Neural progenitor cell (in vitro differentiated cells): Measurements from ENCODE around the gene KDM7A.

Experiments
- EZH2 ChIP-seq: fragments of 200-600 bp; sonication (generic); IDR thresholded peaks from 2 replicates; pipeline ENCODE4 v1.6.1; 2017; ENCODE audit warnings: antibody characterized with exemption, mild to moderate bottlenecking, moderate library complexity
- EZH2phosphoT487 ChIP-seq: fragments of 200-600 bp; sonication (generic); IDR thresholded peaks from 2 replicates; pipeline ENCODE4 v1.6.1; 2017; ENCODE audit warnings: antibody characterized with exemption
- TF ChIP-seq, protein P1 (sequence below): fragments of 200-600 bp; sonication (generic); IDR thresholded peaks from 2 replicates; pipeline ENCODE4 v1.5.1; 2017; ENCODE audit warnings: antibody characterized with exemption, mild to moderate bottlenecking

DNA sequence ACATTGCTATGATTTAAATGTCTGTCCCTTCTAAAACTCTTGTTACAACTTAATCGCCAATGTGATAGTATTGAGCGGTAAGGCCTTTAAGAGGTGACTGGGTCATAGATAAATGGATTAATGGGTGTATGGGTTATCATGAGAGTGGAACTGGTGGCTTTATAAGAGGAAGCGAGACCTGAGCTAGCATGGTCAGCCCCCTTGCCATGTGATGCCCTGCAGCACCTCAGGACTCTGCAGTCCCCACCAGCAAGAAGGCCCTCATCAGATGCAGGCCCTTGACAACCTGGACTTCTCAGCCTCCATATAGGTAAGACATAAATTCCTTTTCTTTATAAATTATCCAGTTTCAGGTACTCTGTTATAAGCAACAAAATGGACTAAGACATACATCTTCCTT, 129.6 kb downstream of the KDM7A start:
- TF ChIP-seq, protein P1, sequence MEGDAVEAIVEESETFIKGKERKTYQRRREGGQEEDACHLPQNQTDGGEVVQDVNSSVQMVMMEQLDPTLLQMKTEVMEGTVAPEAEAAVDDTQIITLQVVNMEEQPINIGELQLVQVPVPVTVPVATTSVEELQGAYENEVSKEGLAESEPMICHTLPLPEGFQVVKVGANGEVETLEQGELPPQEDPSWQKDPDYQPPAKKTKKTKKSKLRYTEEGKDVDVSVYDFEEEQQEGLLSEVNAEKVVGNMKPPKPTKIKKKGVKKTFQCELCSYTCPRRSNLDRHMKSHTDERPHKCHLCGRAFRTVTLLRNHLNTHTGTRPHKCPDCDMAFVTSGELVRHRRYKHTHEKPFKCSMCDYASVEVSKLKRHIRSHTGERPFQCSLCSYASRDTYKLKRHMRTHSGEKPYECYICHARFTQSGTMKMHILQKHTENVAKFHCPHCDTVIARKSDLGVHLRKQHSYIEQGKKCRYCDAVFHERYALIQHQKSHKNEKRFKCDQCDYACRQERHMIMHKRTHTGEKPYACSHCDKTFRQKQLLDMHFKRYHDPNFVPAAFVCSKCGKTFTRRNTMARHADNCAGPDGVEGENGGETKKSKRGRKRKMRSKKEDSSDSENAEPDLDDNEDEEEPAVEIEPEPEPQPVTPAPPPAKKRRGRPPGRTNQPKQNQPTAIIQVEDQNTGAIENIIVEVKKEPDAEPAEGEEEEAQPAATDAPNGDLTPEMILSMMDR, result no peak
- no peak for TF ChIP-seq EZH2phosphoT487
- TF ChIP-seq EZH2, result no peak
